ENCODE results near the gene ZFAND3. TPM values are rescaled to one million over a fixed set of nuclear protein-coding genes. Genes with fewer than 3 reads are reported as not detected.

ZFAND3 gene
- total and polyA plus RNA-seq, 8 donors = 65.9 to 125 (median 118) TPM

DNA sequence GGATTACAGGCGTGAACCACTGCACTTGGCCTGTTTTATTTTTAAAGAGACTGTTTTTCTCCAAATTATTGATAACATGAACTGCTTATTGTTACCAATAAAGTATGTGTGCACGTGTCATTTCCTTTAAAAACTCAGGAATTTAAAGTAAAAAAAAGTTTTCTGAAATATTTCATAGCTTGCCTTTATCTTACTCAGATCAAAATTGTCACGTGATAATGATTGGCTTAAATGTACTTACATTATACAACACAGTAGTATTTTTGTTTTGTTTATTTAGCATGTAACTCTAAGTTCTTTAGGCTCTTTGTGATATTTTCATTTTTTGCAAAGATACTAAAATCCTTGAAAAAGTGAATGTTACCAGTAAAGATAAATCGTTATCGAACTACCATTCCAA, 174.1 kb downstream of the ZFAND3 start:
- no peaks in the 10 kb centered on the region for H3K27me3 ChIP-seq
- H3K27ac ChIP-seq = no peak overlapping the region
- peaks cover 7 to 14% of the 10 kb centered on the region in 2 donors for H3K4me1 ChIP-seq
- no peak for ATAC-seq
- H3K36me3 ChIP-seq = no peaks in the 10 kb centered on the region
- no peak for DNase-seq
- no peak overlapping the region for H3K4me3 ChIP-seq
- intact Hi-C loops (cut with DNase I) = no loop called here
- TF ChIP-seq CTCF (IDR thresholded peaks at IDR 0.05) = no peak
- H3K9me3 ChIP-seq = no peaks in the 10 kb centered on the region

- H3K27me3 ChIP-seq = no peaks in the 10 kb centered on the region
- H3K9me3 ChIP-seq = no peaks in the 10 kb centered on the region
- H3K4me3 ChIP-seq = no peak overlapping the region
- DNase-seq = no peak
- intact Hi-C loops (cut with DNase I) = no loop called here
- peak; percentile 58 for ATAC-seq
- TF ChIP-seq CTCF (IDR thresholded peaks at IDR 0.05) = no peak
- peaks cover 6 to 9% of the 10 kb centered on the region in 2 donors for H3K4me1 ChIP-seq
- no peak overlapping the region for H3K27ac ChIP-seq
- H3K36me3 ChIP-seq = no peaks in the 10 kb centered on the region
These were observed 174.7 kb downstream of the ZFAND3 start for GRCh38 chr6:37994223-37994622.

DNA sequence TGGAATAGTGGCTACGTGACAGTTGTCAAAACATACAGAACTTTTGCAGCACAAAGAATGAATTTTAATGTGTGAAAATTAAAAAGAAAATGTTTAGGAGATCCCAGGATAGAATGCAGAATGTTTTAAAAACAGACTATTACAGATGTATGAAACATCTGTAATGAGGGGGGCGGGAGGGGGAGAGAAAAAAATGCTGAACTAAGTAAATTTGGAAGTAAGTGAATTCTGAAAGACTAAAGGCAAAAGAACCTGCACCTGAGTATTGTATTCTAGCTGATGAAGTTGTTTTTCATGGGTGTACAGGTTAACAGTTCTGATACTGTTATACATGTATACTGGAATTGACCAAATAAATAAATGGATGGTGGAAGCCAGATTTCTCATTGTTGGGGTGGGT, 178.8 kb downstream of the ZFAND3 start:
- Histone ChIP-seq H3K27ac (no peak overlapping the region), H3K9me3 (no peaks in the 10 kb centered on the region), H3K27me3 (no peaks in the 10 kb centered on the region), H3K4me3 (no peak overlapping the region), H3K4me1 (peaks cover 0 to 6% of the 10 kb centered on the region in 2 donors), H3K36me3 (no peaks in the 10 kb centered on the region)
- TF ChIP-seq CTCF (IDR thresholded peaks at IDR 0.05) = no peak
- ATAC-seq (no peak), DNase-seq (no peak)
- intact Hi-C loops (cut with DNase I) = no loop called here

GRCh38 chr6:38001386-38001785, 181.9 kb downstream of the ZFAND3 start:
- no peak for ATAC-seq
- Histone ChIP-seq H3K27me3 (no peaks in the 10 kb centered on the region), H3K27ac (no peak overlapping the region), H3K36me3 (no peaks in the 10 kb centered on the region), H3K9me3 (no peaks in the 10 kb centered on the region), H3K4me3 (no peak overlapping the region), H3K4me1 (no peaks in the 10 kb centered on the region)
- intact Hi-C loops (cut with DNase I) = no loop called here
- DNase-seq = peak in 1 of 4 donors; percentile 19
- no peak for TF ChIP-seq CTCF (IDR thresholded peaks at IDR 0.05)

DNA sequence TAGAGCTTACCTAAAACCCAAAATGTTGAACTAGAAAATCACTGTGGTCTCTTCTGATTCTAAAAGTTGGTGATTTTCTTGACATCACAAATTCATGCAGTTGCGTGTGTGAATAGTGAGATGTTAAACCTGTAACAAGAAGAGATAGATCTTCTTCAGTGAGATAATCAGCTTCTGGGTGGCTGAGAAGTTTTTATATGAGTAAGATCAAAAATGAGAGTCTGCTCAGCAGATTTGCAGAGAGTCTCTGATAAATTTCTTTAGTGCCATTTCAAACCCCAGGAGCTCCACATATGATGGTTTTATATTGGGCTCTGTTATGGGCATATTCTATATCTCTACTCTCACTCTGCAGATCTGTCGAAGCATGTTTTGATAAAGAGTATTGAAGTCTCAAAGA, 185.4 kb downstream of the ZFAND3 start:
- H3K4me1 ChIP-seq = no peaks in the 10 kb centered on the region
- H3K9me3 ChIP-seq = no peaks in the 10 kb centered on the region
- intact Hi-C loops (cut with DNase I) = no loop called here
- no peak overlapping the region for H3K4me3 ChIP-seq
- no peaks in the 10 kb centered on the region for H3K27me3 ChIP-seq
- no peaks in the 10 kb centered on the region for H3K36me3 ChIP-seq
- TF ChIP-seq CTCF (IDR thresholded peaks at IDR 0.05) = no peak
- no peak for DNase-seq
- ATAC-seq = no peak
- no peak overlapping the region for H3K27ac ChIP-seq
